CD14-positive monocyte (primary cell): ENCODE measurements around the gene FFAR3. TPM values are rescaled to one million over a fixed set of nuclear protein-coding genes. Genes with fewer than 3 reads are reported as not detected.

Experiments used
- DNase-seq, 3 donors: peaks; one replicate each; pipeline ENCODE4 v3.0.0-alpha.2; 2011 to 2022
- H2AFZ ChIP-seq: 2 replicates; pipeline ENCODE4 v1.6.0; 2012; ENCODE audit warnings: mild to moderate bottlenecking, low read depth, low read length, inconsistent platforms; ENCODE audit not compliant: insufficient read depth, poor library complexity, severe bottlenecking
- H3K27ac ChIP-seq, 2 donors: 1 replicate in 1 of 2; 2 replicates in 1 of 2; pipeline ENCODE4 v1.5.1; 2012 to 2013; ENCODE audit warnings: low read length in 2 of 2, control low read depth in 1 of 2, inconsistent platforms in 1 of 2, low read depth in 1 of 2, mild to moderate bottlenecking in 1 of 2
- H3K27me3 ChIP-seq, 2 donors: one replicate each; pipeline versions ENCODE4 v1.6.0 to v1.6.1; 2011 to 2013; ENCODE audit warnings: low read length in 2 of 2; ENCODE audit not compliant: control insufficient read depth in 2 of 2, insufficient read depth in 2 of 2
- H3K36me3 ChIP-seq, 2 donors: replicated peaks in 1 of 2; 1 replicate in 1 of 2; 2 replicates in 1 of 2; pipeline versions ENCODE4 v1.5.1 to v1.6.1; 2012 to 2013; ENCODE audit warnings: low read length in 2 of 2, control low read depth in 1 of 2, inconsistent platforms in 1 of 2, mild to moderate bottlenecking in 1 of 2; ENCODE audit not compliant: insufficient read depth in 2 of 2, control insufficient read depth in 1 of 2
- H3K4me1 ChIP-seq, 2 donors: 1 replicate in 1 of 2; 2 replicates in 1 of 2; pipeline versions ENCODE4 v1.5.1 to v1.6.1; 2012 to 2013; ENCODE audit warnings: low read length in 2 of 2, control low read depth in 1 of 2, inconsistent platforms in 1 of 2, mild to moderate bottlenecking in 1 of 2, moderate library complexity in 1 of 2; ENCODE audit not compliant: insufficient read depth in 2 of 2, control insufficient read depth in 1 of 2
- H3K4me2 ChIP-seq: replicated peaks from 2 replicates; pipeline ENCODE3; 2012; ENCODE audit warnings: low read length, moderate library complexity, mild to moderate bottlenecking; ENCODE audit not compliant: poor library complexity, severe bottlenecking; ENCODE audit errors: extremely low read depth
- H3K4me3 ChIP-seq, 3 experiments: fragments of 200-600 bp in 1 of 3; sonication (generic) in 1 of 3; replicated peaks in 1 of 3; 1 replicate in 2 of 3; 2 replicates in 1 of 3; pipeline ENCODE4 v1.5.1; 2011 to 2013; ENCODE audit warnings: low read length in 3 of 3, mild to moderate bottlenecking in 3 of 3, control low read depth in 2 of 3, low read depth in 2 of 3, inconsistent platforms in 1 of 3, moderate library complexity in 1 of 3
- H3K79me2 ChIP-seq: 2 replicates; pipeline ENCODE4 v1.6.0; 2012; ENCODE audit warnings: mild to moderate bottlenecking, control low read depth, inconsistent platforms, low read length, moderate library complexity; ENCODE audit not compliant: insufficient read depth
- H3K9ac ChIP-seq: 2 replicates; pipeline ENCODE4 v1.6.0; 2017; ENCODE audit warnings: low read length, mild to moderate bottlenecking; ENCODE audit not compliant: insufficient read depth, poor library complexity, severe bottlenecking
- H3K9me3 ChIP-seq, 2 donors: replicated peaks in 1 of 2; 1 replicate in 1 of 2; 2 replicates in 1 of 2; pipeline versions ENCODE4 v1.5.1 to v1.6.1; 2012 to 2013; ENCODE audit warnings: low read length in 2 of 2, control low read depth in 1 of 2; ENCODE audit not compliant: control insufficient read depth in 1 of 2, insufficient read depth in 1 of 2
- H4K20me1 ChIP-seq: 2 replicates; pipeline ENCODE4 v1.6.0; 2012; ENCODE audit warnings: mild to moderate bottlenecking, low read length, control low read depth, moderate library complexity; ENCODE audit not compliant: insufficient read depth
- H3K27ac Mint-ChIP-seq, 7 donors: one replicate each; pipeline ENCODE4 v1.8.0; 2020; ENCODE audit warnings: mild to moderate bottlenecking in 7 of 7, mixed read lengths in 7 of 7, moderate library complexity in 6 of 7, inconsistent platforms in 2 of 7
- H3K27me3 Mint-ChIP-seq, 3 donors: one replicate each; pipeline ENCODE4 v1.8.0; 2021 to 2022; ENCODE audit warnings: low read depth in 3 of 3, mild to moderate bottlenecking in 3 of 3, mixed read lengths in 3 of 3, moderate library complexity in 3 of 3, inconsistent platforms in 1 of 3
- H3K36me3 Mint-ChIP-seq, 2 donors: one replicate each; pipeline ENCODE4 v1.8.0; 2020; ENCODE audit warnings: mixed read lengths in 2 of 2, inconsistent platforms in 1 of 2, mild to moderate bottlenecking in 1 of 2
- H3K4me1 Mint-ChIP-seq: one replicate; pipeline ENCODE4 v1.8.0; 2020; ENCODE audit warnings: mild to moderate bottlenecking, mixed read lengths
- H3K4me3 Mint-ChIP-seq, 2 donors: one replicate each; pipeline ENCODE4 v1.8.0; 2020; ENCODE audit warnings: mild to moderate bottlenecking in 2 of 2, mixed read lengths in 2 of 2, moderate library complexity in 1 of 2
- H3K9me3 Mint-ChIP-seq, 7 donors: one replicate each; pipeline ENCODE4 v1.8.0; 2020 to 2022; ENCODE audit warnings: mixed read lengths in 7 of 7, mild to moderate bottlenecking in 6 of 7, moderate library complexity in 6 of 7, inconsistent platforms in 2 of 7
- CTCF ChIP-seq: fragments of 200-600 bp; IDR thresholded peaks from one replicate; pipeline ENCODE4 v1.8.0; 2022; ENCODE audit warnings: antibody characterized with exemption, mild to moderate bottlenecking
- WGBS: methylation state at CpG from one replicate; pipeline ENCODE4 v1.1.5; 2013; ENCODE audit warnings: missing lambda C conversion rate; ENCODE audit not compliant: insufficient coverage; 5-methylcytosine and 5-hydroxymethylcytosine counted together
- intact Hi-C, 2 donors: fragments of 100-400 bp; cut with micrococcal nuclease; formaldehyde crosslinking; loops; one replicate each; pipeline versions ENCODE4 v1.15.0 to v1.15.1; 2023
- polyA plus RNA-seq, 3 donors: library from polyadenylated mRNA; depleted of rRNA in 1 of 3; unstranded in 2 of 3; stranded (reverse) in 1 of 3; fragments of 300-500 nt in 2 of 3; fragments of >200 nt in 1 of 3; fragmentation: Illumina TruSeq in 2 of 3; gene quantifications; 1 replicate in 2 of 3; 2 replicates in 1 of 3; pipeline ENCODE4 v1.2.3, GENCODE V29; 2012 to 2021

Gene FFAR3
- polyA plus RNA-seq, 3 donors, result 1.2 to 17.9 (median 1.2) TPM

DNA sequence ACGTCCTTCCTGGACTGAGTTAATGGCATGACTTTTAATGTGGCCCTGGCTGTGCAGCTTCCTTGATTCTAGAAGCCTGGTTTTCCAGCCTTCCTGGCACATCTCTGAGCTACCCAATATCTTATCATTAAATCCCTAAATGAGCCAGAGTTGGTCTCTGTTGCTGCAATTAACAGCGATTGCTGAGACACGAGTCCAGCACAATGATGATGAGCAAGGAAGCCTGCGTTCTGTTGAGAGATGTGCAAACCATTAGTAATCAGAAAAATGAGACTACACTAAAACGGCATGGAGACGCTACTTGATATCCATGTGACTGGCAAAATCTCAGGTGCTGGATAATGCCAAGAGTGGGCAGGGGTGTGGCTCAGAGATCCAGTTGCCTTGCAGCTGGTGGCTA lies 38.8 kb downstream of the FFAR3 start:
- Histone ChIP-seq H3K9me3 (no peaks in the 10 kb centered on the region), H3K79me2 (no peaks in the 10 kb centered on the region), H3K4me2 (no peak overlapping the region), H2AFZ (no peak overlapping the region), H4K20me1 (no peaks in the 10 kb centered on the region), H3K27me3 (no peaks in the 10 kb centered on the region), H3K9ac (no peak overlapping the region), H3K36me3 (no peaks in the 10 kb centered on the region), H3K4me1 (peaks cover 14 to 25% of the 10 kb centered on the region in 2 donors), H3K4me3 (no peak overlapping the region), H3K27ac (no peak overlapping the region)
- Mint-ChIP-seq H3K4me1 (peaks cover 23% of the 10 kb centered on the region), H3K27ac (peak overlapping the region in 1 of 7 donors; percentile 31), H3K9me3 (no peaks in the 10 kb centered on the region), H3K27me3 (peaks cover 3 to 7% (median 4%) of the 10 kb centered on the region in 3 donors), H3K4me3 (no peak overlapping the region), H3K36me3 (no peaks in the 10 kb centered on the region)
- intact Hi-C loops, result no loop called here
- TF ChIP-seq CTCF, result no peak
- no peak for DNase-seq
- 92% methylated on average over 5 of the region's 6 CpGs for WGBS

DNA sequence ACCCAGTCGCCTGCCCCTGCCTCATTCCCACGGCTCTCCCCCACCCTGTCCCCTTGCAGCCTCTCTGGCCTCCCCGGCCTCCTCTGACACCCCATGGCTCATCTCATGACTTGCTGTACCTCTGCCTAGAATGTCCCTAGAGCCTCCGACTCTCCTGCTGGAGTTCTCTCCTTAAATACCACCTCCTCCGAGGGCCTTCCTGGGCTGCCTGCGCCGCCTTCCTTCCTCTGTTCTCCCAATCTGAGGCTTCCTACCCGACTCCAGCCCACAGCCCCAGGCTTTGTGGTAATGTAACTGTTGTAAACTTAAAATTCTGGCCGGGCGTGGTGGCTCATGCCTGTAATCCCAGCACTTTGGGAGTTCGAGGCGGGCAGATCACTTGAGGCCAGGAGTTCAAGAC lies 40.3 kb downstream of the FFAR3 start:
- H3K4me3 ChIP-seq, result no peak overlapping the region
- Mint-ChIP-seq H3K9me3 (no peaks in the 10 kb centered on the region), H3K27ac (peak overlapping the region in 2 of 7 donors; percentile 41 to 48), H3K27me3 (peaks cover 3 to 7% (median 4%) of the 10 kb centered on the region in 3 donors), H3K4me1 (peaks cover 23% of the 10 kb centered on the region), H3K36me3 (no peaks in the 10 kb centered on the region), H3K4me3 (no peak overlapping the region)
- peaks cover 10 to 18% of the 10 kb centered on the region in 2 donors for H3K4me1 ChIP-seq
- H3K27me3 ChIP-seq, result no peaks in the 10 kb centered on the region
- H3K36me3 ChIP-seq, result no peaks in the 10 kb centered on the region
- 94% methylated on average over 7 of the region's 12 CpGs for WGBS
- intact Hi-C loops, result no loop called here
- no peaks in the 10 kb centered on the region for H3K79me2 ChIP-seq
- no peak overlapping the region for H2AFZ ChIP-seq
- TF ChIP-seq CTCF, result no peak
- DNase-seq, result no peak
- H3K9me3 ChIP-seq, result no peaks in the 10 kb centered on the region
- H3K9ac ChIP-seq, result no peak overlapping the region
- H3K4me2 ChIP-seq, result no peak overlapping the region
- H3K27ac ChIP-seq, result no peak overlapping the region
- H4K20me1 ChIP-seq, result no peaks in the 10 kb centered on the region
